ENCODE measurements around the gene IL31RA.

IL31RA gene

DNA sequence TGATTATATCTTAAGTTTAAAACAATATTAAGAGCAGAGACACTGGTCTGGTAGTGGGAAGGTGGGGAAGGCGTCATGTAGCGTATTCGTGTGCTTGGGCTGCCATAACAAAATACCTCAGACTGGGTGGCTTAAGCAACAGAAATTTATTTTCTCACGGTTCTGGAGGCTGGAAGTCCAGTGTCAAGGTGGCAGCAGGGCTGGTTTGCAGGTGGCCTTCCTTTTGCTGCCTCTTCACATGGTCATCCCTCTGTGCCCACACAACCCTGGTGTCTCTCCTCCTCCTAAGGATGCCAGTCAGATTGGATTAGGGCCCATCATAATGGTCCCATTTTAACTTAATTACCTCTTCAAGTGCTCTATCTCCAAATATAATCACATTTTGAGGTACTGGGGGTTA lies 9.6 kb downstream of the IL31RA start:
- no peak for DNase-seq

DNA sequence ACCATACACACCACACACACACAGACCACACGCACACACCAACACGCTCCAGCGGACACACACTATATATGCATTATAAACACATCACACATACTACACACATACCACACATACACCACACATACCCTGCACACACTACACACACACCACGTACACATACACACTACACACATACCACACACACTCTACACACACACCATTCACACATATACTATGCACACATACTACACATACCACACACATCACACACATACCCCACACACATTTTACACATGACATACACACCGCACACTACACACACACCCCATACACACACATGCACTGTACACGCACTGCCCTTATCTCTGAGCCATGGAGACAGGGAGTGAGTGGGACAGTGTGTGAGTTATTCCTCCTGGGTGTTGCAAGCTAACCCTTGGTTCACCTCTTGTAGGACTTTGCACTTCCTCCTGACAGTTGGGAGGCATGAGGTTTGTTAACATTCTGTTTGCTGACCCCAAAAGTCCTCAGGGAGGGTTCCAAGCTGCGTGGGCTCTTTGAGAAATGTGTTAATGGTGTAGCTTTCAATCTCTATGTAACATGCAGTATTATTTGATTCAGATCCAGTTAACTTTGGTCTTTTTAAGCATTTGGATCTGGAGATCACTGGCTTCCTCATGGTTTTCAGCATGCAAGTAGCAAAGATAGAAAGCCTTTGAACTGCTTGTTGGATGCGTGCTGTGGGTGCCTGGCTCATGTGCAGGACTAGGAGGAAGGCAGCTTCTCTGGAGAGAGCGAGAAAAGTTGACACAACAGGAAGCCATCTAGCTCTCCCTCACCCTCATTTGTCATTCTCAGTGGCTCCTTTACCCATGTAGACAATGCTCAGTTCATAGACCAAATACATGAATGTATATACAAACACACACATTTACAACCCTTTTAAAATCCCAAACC lies 13.7 kb downstream of the IL31RA start:
- no peak for DNase-seq

DNA sequence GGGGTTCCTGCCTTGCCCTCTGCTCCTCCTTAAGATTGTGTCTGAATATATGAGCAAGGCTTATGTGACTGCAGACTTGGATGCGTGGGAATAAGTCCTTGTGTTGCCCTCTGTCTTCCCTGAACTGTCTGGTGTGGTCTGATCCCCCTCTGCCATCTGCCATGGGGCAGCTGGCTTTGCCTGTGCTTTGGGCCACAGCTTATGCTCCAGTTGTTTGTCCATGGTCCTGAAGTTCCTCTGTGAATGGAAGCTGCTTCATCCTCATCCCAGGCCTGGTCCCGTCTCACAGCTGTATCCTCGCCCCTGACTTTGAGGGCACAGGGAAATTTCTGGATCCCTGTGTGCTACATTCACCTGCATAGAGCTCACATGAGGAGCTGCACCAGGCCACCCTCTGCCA lies 14.7 kb downstream of the IL31RA start:
- DNase-seq, result no peak

GRCh38 chr5:55866485-55866884 lies 15.3 kb downstream of the IL31RA start:
- DNase-seq, result no peak

- no peak for DNase-seq
Measured at GRCh38 chr5:55866934-55867333, 15.8 kb downstream of the IL31RA start.

- DNase-seq, result peak in 1 of 2 experiments; percentile 8
Measured at GRCh38 chr5:55868846-55869245, 17.7 kb downstream of the IL31RA start.

GRCh38 chr5:55869847-55870246 lies 18.7 kb downstream of the IL31RA start:
- DNase-seq, result no peak

DNA sequence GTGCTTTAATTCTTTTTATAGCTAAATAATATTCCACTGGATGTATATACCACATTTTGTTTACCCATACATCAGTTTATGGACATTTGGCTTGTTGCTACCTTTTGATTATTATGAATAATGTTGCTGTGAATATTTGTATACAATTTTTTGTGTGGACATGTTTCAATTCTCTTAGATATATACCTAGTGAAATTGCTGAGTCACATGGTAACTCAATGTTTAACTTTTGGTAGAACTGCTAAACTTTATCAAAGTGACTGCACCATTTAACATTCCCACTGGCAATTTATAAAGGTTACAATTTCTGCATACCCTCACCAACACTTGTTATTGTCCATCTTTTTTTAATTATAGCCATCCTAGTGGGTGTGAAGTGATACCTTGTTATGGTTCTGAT lies 22.1 kb downstream of the IL31RA start:
- no peak for DNase-seq

GRCh38 chr5:55877655-55878054 lies 26.5 kb downstream of the IL31RA start:
- DNase-seq, result no peak

- DNase-seq, result no peak
Measured at GRCh38 chr5:55880453-55880852, 29.3 kb downstream of the IL31RA start.

- DNase-seq, result no peak
Measured at GRCh38 chr5:55885359-55885758, 34.2 kb downstream of the IL31RA start.

GRCh38 chr5:55888205-55888604 lies 37.0 kb downstream of the IL31RA start:
- no peak for DNase-seq

DNA sequence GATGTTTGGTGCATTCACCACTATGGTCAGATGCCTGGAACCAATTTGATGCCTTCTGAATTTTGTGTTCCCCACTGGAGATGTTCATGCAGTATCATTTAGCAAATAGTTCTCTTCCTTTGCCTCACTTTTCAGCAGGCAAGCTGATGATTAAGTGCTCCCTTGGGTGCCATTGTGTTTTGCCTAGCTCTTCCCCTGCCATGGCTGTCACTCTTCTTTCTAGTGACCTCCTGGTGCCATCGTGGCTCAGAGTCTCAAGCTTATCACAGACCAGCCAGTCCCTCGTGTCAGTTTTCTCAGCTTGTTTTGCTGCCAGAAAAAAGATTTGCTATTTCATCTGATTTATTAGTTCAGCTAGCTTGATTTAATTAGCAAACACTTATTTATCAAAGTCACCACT lies 41.3 kb downstream of the IL31RA start:
- no peak for DNase-seq

DNA sequence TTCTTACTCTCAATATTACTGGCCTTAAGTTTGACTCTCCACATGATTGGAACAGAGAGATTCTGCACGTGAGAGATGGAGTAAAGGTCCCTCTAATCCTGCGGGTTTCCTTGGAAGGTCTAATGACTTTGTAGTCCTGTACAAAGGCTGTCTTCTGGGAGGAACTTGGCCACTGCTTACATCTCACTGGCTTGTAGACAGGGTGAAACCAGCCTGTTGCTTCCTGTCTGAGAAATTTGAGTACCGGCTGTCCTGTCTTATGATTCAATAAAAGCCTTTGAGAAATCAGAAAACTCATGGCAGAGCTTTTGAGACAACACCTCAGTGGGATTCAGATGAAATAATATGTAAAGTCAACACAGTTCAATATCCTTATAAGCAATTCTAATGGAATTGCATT lies 43.0 kb downstream of the IL31RA start:
- DNase-seq, result no peak

GRCh38 chr5:55895346-55895745 lies 44.2 kb downstream of the IL31RA start:
- DNase-seq, result no peak

DNA sequence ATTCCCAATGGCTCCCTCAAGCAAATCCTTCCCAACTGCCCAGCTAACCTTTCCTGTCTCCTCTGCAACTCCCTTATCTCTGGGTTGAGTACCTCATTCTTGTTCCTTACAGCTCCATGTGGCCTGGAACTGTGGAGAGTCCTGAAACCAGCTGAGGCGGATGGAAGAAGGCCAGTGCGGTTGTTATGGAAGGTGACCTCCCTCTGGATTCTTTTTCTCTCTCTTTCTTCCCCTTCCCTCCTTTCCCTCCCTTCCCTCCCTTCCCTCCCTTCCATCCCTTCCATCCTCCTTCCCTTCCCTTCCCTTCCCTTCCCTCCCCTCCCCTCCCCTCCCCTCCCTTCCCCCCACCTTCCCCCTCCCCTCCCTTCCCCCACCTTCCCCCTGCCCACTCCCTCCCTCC lies 45.1 kb downstream of the IL31RA start:
- DNase-seq, result no peak

- no peak for DNase-seq
Measured at GRCh38 chr5:55896663-55897062, 45.5 kb downstream of the IL31RA start.

GRCh38 chr5:55897206-55897894 lies 46.2 kb downstream of the IL31RA start:
- DNase-seq, result no peak

DNA sequence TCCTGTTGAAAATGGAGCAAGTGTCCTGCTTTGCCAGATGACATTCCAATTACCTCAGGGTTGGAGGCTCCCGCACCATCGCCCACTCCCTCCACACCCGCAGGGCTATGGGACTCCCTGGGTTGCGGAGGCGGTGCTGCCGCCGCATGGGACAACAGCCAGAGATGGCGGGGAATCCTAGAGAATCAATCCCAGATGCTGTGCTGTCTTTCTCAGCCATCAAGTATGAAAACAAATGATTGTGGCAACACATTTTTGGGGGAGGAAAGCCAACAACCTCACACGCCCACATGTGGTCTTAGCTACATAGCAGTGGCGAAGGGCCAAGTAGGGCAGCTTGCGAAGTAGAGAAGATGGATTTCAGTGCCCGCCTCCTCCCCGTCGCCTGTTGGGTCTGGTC lies 46.7 kb downstream of the IL31RA start:
- DNase-seq, result no peak

DNA sequence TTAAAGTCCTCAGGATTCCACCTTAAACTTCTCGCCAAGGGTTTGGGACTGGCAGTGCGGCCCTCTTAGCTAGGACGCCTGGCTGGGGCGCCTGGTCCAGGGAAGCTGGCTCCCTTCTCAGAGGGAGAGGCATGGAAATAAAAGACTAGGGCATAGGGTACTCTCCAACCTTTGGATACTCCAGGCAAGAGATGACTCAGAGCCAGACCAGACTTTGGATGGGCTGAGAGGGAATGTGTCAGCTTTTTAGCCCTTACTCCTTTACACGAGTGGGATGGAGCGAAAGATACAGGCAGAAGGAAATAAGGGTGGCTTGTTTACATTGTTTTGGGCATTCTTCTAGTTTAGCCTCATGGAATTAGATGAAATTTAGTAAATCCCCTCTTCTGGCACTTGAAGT lies 48.2 kb downstream of the IL31RA start:
- no peak for DNase-seq

GRCh38 chr5:55900068-55900467 lies 48.9 kb downstream of the IL31RA start:
- no peak for DNase-seq

DNA sequence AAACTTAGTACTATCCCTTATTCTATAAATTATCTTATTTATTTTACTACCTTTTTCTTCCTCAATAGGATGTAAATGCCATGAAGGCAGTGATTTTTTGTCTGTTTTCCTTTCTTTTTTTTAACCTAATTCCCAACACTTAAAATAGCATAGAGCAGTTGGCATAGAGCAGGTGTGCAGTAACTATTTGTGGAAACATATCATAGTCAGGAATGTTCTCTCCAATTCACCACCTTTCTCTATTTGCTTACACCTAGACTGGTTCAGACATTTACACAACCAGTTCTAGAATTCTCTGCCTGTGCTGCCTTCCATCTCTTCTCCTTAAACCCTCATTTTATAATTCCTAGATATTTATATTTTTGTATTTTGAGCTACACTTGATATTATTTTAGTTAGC lies 49.6 kb downstream of the IL31RA start:
- DNase-seq, result no peak

DNA sequence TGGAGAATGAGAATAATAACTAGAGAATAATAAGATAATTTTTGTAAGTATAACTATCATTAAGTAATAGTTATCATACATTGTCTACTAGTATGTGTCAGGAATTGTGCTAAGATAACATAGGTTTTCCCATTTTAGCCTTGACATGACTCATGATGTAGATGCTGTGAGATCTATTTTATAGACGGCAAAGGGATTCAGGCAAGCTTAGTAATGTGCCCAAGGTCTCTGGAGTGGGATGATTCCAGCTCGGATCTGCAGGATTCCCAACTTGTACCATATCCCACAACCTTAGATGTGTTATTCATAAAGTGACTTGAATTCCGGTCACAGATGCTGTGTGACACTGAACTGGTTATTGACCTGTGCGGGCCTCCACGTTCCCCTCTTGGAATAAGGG lies 51.5 kb downstream of the IL31RA start:
- DNase-seq, result no peak

DNA sequence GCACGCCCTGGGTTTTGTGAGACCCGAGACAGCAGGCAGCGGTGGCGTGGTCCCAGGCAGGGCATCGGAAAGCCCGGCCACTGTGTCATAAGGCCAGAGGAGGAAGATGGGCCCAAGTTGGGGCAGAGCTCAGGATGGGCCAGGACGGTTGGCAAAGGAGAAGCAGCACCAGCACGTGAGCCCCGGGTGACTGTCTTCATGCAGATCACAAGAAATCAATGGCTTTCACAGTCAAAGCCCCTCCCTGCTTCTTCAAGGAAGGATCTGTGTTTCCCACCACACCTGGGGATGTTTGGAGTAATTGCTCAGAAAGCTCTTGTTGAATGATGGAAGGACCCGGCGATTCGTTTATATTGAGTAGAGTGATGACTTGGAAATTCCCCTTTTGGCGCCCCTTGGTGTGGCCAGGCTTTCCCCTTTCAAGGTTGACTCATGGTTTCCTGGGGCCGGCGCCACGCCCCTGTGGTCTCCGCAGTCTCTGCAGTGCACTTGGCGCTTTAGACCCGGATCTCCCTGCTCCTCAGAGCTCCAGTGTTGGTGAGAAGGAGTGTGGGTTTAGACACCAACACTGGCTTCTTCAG lies 52.1 kb downstream of the IL31RA start:
- peak; percentile 48 to 52 for DNase-seq

Data from activated CD4-positive, alpha-beta T cell treated with anti-CD3 and anti-CD28 coated beads, Interleukin-2, amount 50 U/mL, for 4 hours (primary cell).